ENCODE results near the gene CA5A.

Gene CA5A

DNA sequence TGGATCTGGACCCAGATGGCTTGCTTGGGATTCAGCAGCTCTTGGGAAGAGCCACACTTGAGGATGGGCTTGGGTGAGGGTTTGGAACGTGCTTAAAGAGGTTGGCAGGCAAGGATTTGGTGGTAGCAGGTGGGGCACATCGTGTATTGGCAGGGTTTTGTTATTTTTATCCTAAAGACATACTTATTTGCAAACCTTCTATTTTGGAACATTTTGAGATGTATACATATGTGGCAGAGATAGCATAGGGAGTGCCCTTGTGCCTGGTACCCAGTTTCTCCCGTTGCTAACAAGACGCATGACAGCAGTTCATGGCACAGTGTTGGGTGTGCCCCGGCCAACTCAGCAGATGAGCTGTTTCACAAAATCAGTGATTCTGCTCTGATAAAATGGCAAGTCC is 24.0 kb upstream of the CA5A start:
- no peak overlapping the region for H3K4me2 ChIP-seq (ENCODE audit: low read length)
- no peak overlapping the region for H2BK120ac ChIP-seq (ENCODE audit: insufficient read depth, low read length, poor library complexity)
- no peaks in the 10 kb centered on the region for H3K79me1 ChIP-seq (ENCODE audit: low read length)
- no peak overlapping the region for H4K91ac ChIP-seq (ENCODE audit: low read depth, low read length)
- H3K23ac ChIP-seq (ENCODE audit: low read length), result no peak overlapping the region
- peaks cover 13% of the 10 kb centered on the region for H3K79me2 ChIP-seq (ENCODE audit: control insufficient read depth, insufficient read depth, low read length, poor library complexity)
- H3K36me3 ChIP-seq (ENCODE audit: control insufficient read depth in 1 of 2, insufficient read depth in 2 of 2, low read length in 2 of 2), result peaks cover 23 to 25% of the 10 kb centered on the region in 2 experiments
- no peaks in the 10 kb centered on the region for H3K27me3 ChIP-seq (ENCODE audit: insufficient read depth, low read length)
- H4K12ac ChIP-seq (ENCODE audit: low read depth, low read length), result no peak overlapping the region
- DNase-seq, result no peak
- peaks cover 11 to 17% of the 10 kb centered on the region in 2 experiments for H3K4me1 ChIP-seq (ENCODE audit: control insufficient read depth in 1 of 2, insufficient read depth in 2 of 2, low read length in 2 of 2)
- H2BK5ac ChIP-seq (ENCODE audit: low read depth, low read length, poor library complexity), result no peak overlapping the region
- no peak overlapping the region for H3K4me3 ChIP-seq (ENCODE audit: low read depth, low read length)
- H3K4ac ChIP-seq (ENCODE audit: low read depth, low read length), result peak overlapping the region; percentile 49
- H2AK5ac ChIP-seq (ENCODE audit: low read length), result no peak overlapping the region
- no peak overlapping the region for H3K18ac ChIP-seq (ENCODE audit: low read length)
- no peak overlapping the region for H3K27ac ChIP-seq (ENCODE audit: low read depth, low read length)
- no peak overlapping the region for H3K14ac ChIP-seq (ENCODE audit: low read length)
- no peaks in the 10 kb centered on the region for H3K9me3 ChIP-seq (ENCODE audit: insufficient read depth, low read depth, low read length)
- no peak overlapping the region for H3K9ac ChIP-seq (ENCODE audit: low read length)
- no peak overlapping the region for H2BK12ac ChIP-seq (ENCODE audit: low read length)
- H4K8ac ChIP-seq (ENCODE audit: low read depth, low read length), result no peak overlapping the region
- WGBS (ENCODE audit: extremely low coverage, insufficient coverage, insufficient read length), result no CpG with 5 or more reads among the region's 5 CpGs
- no peak overlapping the region for H2AFZ ChIP-seq (ENCODE audit: insufficient read depth, low read length, poor library complexity)

DNA sequence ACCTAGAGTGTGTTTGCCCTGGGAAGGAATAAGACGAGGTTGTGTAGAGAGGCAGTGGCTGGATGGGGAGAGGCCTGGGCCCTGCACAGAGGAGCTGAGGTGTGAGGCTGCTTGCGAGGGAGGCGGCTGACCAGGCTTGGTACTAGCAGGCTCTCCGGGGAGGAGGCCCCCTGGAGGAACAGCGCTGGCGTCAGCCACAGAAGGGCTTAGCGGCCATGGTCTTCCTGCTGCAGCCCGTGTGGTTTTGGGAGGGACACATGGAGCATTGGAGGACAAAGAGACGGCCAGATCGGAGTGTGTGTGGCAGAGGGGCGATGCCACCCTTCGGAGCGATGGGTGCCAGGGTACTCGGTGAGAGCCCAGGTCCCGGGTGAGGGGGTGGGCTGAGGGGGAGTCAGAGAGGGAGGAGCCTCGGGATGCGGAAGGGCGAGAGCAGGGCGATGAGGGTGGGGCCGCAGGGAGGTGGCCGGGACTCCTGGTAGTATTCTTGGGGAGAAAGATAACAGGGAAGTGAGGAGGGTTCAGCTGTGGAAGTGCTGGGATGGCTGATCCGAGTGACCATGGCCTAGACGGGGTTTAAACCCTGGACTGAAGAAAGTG is 23.2 kb upstream of the CA5A start:
- H3K4ac ChIP-seq (ENCODE audit: low read depth, low read length), result peak overlapping the region; percentile 75
- no peaks in the 10 kb centered on the region for H3K27me3 ChIP-seq (ENCODE audit: insufficient read depth, low read length)
- H4K8ac ChIP-seq (ENCODE audit: low read depth, low read length), result no peak overlapping the region
- no peak overlapping the region for H2AK5ac ChIP-seq (ENCODE audit: low read length)
- peak overlapping the region; percentile 38 for H3K18ac ChIP-seq (ENCODE audit: low read length)
- no peaks in the 10 kb centered on the region for H3K79me1 ChIP-seq (ENCODE audit: low read length)
- H3K27ac ChIP-seq (ENCODE audit: low read depth, low read length), result no peak overlapping the region
- H2BK5ac ChIP-seq (ENCODE audit: low read depth, low read length, poor library complexity), result no peak overlapping the region
- no peak for DNase-seq
- no peaks in the 10 kb centered on the region for H3K9me3 ChIP-seq (ENCODE audit: insufficient read depth, low read depth, low read length)
- H3K36me3 ChIP-seq (ENCODE audit: control insufficient read depth in 1 of 2, insufficient read depth in 2 of 2, low read length in 2 of 2), result peaks cover 30% of the 10 kb centered on the region in 2 experiments
- H3K4me2 ChIP-seq (ENCODE audit: low read length), result no peak overlapping the region
- no peak overlapping the region for H2BK12ac ChIP-seq (ENCODE audit: low read length)
- no peak overlapping the region for H2AFZ ChIP-seq (ENCODE audit: insufficient read depth, low read length, poor library complexity)
- no peak overlapping the region for H3K4me3 ChIP-seq (ENCODE audit: low read depth, low read length)
- H4K12ac ChIP-seq (ENCODE audit: low read depth, low read length), result no peak overlapping the region
- no CpG with 5 or more reads among the region's 23 CpGs for WGBS (ENCODE audit: extremely low coverage, insufficient coverage, insufficient read length)
- H3K23ac ChIP-seq (ENCODE audit: low read length), result no peak overlapping the region
- no peak overlapping the region for H4K91ac ChIP-seq (ENCODE audit: low read depth, low read length)
- no peak overlapping the region for H3K9ac ChIP-seq (ENCODE audit: low read length)
- no peak overlapping the region for H3K14ac ChIP-seq (ENCODE audit: low read length)
- peaks cover 13% of the 10 kb centered on the region for H3K79me2 ChIP-seq (ENCODE audit: control insufficient read depth, insufficient read depth, low read length, poor library complexity)
- H2BK120ac ChIP-seq (ENCODE audit: insufficient read depth, low read length, poor library complexity), result no peak overlapping the region
- peaks cover 13 to 17% of the 10 kb centered on the region in 2 experiments for H3K4me1 ChIP-seq (ENCODE audit: control insufficient read depth in 1 of 2, insufficient read depth in 2 of 2, low read length in 2 of 2)

DNA sequence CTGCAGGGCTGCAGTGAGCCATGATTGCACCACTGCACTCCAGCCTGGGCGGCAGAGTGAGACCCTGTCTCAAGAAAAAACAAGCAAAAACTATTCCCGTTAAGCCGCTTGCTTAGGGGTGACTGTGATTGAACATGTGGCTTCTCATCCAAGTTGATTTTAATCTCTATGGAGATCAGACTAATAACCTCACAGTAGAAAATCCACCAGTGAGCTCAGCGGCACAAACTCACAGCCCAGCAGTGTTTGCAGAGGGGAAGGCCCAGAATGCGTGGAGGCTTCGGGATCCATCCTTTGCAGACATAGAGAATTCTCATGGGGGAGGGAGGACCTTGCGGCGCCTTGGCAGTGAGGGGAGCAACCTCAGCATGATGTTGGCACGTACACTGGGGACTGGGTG is 22.3 kb upstream of the CA5A start:
- no peak overlapping the region for H3K23ac ChIP-seq (ENCODE audit: low read length)
- H3K9ac ChIP-seq (ENCODE audit: low read length), result no peak overlapping the region
- WGBS (ENCODE audit: extremely low coverage, insufficient coverage, insufficient read length), result no CpG with 5 or more reads among the region's 9 CpGs
- no peak overlapping the region for H4K91ac ChIP-seq (ENCODE audit: low read depth, low read length)
- H2BK120ac ChIP-seq (ENCODE audit: insufficient read depth, low read length, poor library complexity), result no peak overlapping the region
- DNase-seq, result no peak
- peak overlapping the region; percentile 14 for H3K4ac ChIP-seq (ENCODE audit: low read depth, low read length)
- peaks cover 13 to 17% of the 10 kb centered on the region in 2 experiments for H3K4me1 ChIP-seq (ENCODE audit: control insufficient read depth in 1 of 2, insufficient read depth in 2 of 2, low read length in 2 of 2)
- no peaks in the 10 kb centered on the region for H3K9me3 ChIP-seq (ENCODE audit: insufficient read depth, low read depth, low read length)
- no peaks in the 10 kb centered on the region for H3K27me3 ChIP-seq (ENCODE audit: insufficient read depth, low read length)
- H3K4me2 ChIP-seq (ENCODE audit: low read length), result no peak overlapping the region
- no peak overlapping the region for H2BK5ac ChIP-seq (ENCODE audit: low read depth, low read length, poor library complexity)
- H2AFZ ChIP-seq (ENCODE audit: insufficient read depth, low read length, poor library complexity), result no peak overlapping the region
- H3K4me3 ChIP-seq (ENCODE audit: low read depth, low read length), result no peak overlapping the region
- H3K79me2 ChIP-seq (ENCODE audit: control insufficient read depth, insufficient read depth, low read length, poor library complexity), result peaks cover 14% of the 10 kb centered on the region
- no peak overlapping the region for H3K27ac ChIP-seq (ENCODE audit: low read depth, low read length)
- H3K14ac ChIP-seq (ENCODE audit: low read length), result no peak overlapping the region
- H4K8ac ChIP-seq (ENCODE audit: low read depth, low read length), result no peak overlapping the region
- H3K18ac ChIP-seq (ENCODE audit: low read length), result no peak overlapping the region
- H3K36me3 ChIP-seq (ENCODE audit: control insufficient read depth in 1 of 2, insufficient read depth in 2 of 2, low read length in 2 of 2), result peaks cover 34 to 35% of the 10 kb centered on the region in 2 experiments
- no peak overlapping the region for H4K12ac ChIP-seq (ENCODE audit: low read depth, low read length)
- no peak overlapping the region for H2BK12ac ChIP-seq (ENCODE audit: low read length)
- no peaks in the 10 kb centered on the region for H3K79me1 ChIP-seq (ENCODE audit: low read length)
- H2AK5ac ChIP-seq (ENCODE audit: low read length), result no peak overlapping the region

DNA sequence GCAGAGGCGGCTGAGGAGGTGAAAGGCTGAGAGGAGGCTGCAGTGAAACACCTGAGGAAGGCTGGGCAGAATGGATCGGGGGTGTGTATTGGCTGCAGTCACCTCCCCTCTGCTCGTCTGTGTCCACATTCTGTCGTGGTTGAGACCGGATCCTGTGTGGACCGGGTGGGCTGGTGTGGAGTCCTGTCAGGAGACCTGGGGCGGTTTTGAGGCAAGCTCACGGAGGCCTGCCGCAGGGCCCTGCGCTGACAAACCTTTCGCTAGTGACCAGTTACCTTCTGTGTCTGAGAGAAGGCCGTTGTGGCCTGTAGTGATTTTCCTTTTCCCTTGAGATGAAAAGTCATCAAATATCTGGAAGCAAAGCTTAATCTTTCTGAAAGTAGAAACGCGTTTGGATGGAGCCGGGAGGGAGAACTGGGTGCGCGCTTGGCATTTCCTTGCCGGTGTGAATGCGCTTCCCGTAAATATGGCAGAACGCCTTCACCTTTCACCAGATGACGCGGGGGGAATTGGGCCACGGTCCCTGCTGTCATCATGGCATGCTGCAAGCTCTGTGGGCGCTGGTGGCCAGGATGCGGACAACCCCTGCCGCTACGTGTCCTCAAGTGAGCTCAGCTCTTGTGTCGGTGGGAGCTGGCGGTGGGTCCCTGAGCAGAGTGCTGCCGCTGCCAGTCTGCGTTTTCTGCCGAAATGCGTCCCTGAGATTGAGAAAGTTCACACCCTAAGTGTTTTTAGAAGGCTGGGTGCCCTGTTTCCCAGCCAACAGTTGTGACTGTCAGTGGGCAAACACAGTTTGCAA is 21.2 kb upstream of the CA5A start:
- Histone ChIP-seq H3K9me3 (ENCODE audit: insufficient read depth, low read depth, low read length) (no peaks in the 10 kb centered on the region), H3K79me2 (ENCODE audit: control insufficient read depth, insufficient read depth, low read length, poor library complexity) (peaks cover 14% of the 10 kb centered on the region), H3K23ac (ENCODE audit: low read length) (no peak overlapping the region), H4K12ac (ENCODE audit: low read depth, low read length) (no peak overlapping the region), H3K4me3 (ENCODE audit: low read depth, low read length) (peak overlapping the region; percentile 51), H3K27me3 (ENCODE audit: insufficient read depth, low read length) (no peaks in the 10 kb centered on the region), H3K14ac (ENCODE audit: low read length) (no peak overlapping the region), H3K18ac (ENCODE audit: low read length) (peak overlapping the region; percentile 47), H2AK5ac (ENCODE audit: low read length) (peak overlapping the region; percentile 38), H3K79me1 (ENCODE audit: low read length) (no peaks in the 10 kb centered on the region), H2BK12ac (ENCODE audit: low read length) (no peak overlapping the region), H3K9ac (ENCODE audit: low read length) (no peak overlapping the region), H4K91ac (ENCODE audit: low read depth, low read length) (no peak overlapping the region), H3K27ac (ENCODE audit: low read depth, low read length) (no peak overlapping the region), H4K8ac (ENCODE audit: low read depth, low read length) (no peak overlapping the region), H3K36me3 (ENCODE audit: control insufficient read depth in 1 of 2, insufficient read depth in 2 of 2, low read length in 2 of 2) (peaks cover 31 to 34% of the 10 kb centered on the region in 2 experiments), H2BK120ac (ENCODE audit: insufficient read depth, low read length, poor library complexity) (no peak overlapping the region), H3K4me1 (ENCODE audit: control insufficient read depth in 1 of 2, insufficient read depth in 2 of 2, low read length in 2 of 2) (peaks cover 15 to 17% of the 10 kb centered on the region in 2 experiments), H3K4me2 (ENCODE audit: low read length) (no peak overlapping the region), H2BK5ac (ENCODE audit: low read depth, low read length, poor library complexity) (no peak overlapping the region), H2AFZ (ENCODE audit: insufficient read depth, low read length, poor library complexity) (no peak overlapping the region), H3K4ac (ENCODE audit: low read depth, low read length) (peak overlapping the region; percentile 60)
- no CpG with 5 or more reads among the region's 34 CpGs for WGBS (ENCODE audit: extremely low coverage, insufficient coverage, insufficient read length)
- DNase-seq, result no peak
